Spleen (tissue), 7 donors: Measurements from ENCODE around the gene CBL.

Experiments used
- POLR2A ChIP-seq, 3 donors: fragments of 450-650 bp; IDR thresholded peaks; one replicate each; pipeline ENCODE4 v1.5.1; 2017; ENCODE audit warnings: antibody characterized with exemption in 3 of 3, mild to moderate bottlenecking in 1 of 3
- POLR2AphosphoS5 ChIP-seq, 3 donors: sonication (generic); formaldehyde crosslinking; IDR thresholded peaks; one replicate each; pipeline ENCODE4 v1.5.1; 2017; ENCODE audit warnings: antibody characterized with exemption in 3 of 3
- TF ChIP-seq, protein P1 (sequence below), 11 experiments: fragments of 200-600 bp in 7 of 11; fragments of 450-650 bp in 4 of 11; sonication (generic) in 4 of 11; IDR thresholded peaks in 8 of 11; conservative IDR thresholded peaks in 3 of 11; 1 replicate in 7 of 11; 2 replicates in 4 of 11; pipeline versions ENCODE4 v1.4.0 to v1.8.0; 2016 to 2021; ENCODE audit warnings: antibody characterized with exemption in 11 of 11, inconsistent platforms in 4 of 11, mild to moderate bottlenecking in 1 of 11
- donor health status: DM: no; HTN: no; CAD: no; lungs with moderate emphysema.
- donor health status: DM: no; HTN: no; CAD: no.
- donor health status: DM: no; HTN: no; CAD: no.

DNA sequence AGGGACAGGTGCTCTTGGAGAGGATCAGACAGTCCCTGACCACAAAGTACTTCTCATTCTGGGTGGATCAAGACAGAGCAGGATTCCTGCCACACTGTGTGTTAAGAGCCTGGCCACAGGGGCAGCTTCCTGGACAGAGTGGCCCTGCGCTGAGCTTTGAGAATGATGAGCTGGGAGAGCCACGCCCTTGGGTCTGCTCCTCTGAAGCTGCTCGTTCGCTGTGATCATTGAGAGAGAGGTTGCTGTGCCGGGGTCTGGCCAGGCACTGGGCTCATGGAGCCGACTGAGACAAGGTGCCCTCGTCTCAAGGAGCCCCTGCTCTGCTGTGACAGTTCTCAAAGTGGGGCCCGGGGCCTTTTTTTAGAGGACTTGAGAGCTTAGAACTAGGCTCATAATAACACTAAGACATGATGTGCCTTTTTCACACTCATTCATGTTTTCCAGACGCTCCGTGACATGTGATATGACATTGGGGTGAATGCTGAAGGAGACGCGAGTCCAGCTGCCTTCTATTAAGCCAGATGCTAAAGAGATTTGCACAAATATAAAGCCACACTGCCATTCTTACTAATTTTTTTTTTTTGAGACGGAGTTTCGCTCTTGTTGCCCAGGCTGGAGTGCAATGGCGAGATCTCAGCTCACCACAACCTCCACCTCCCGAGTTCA lies 141.9 kb downstream of the CBL start:
- TF ChIP-seq, protein P1, sequence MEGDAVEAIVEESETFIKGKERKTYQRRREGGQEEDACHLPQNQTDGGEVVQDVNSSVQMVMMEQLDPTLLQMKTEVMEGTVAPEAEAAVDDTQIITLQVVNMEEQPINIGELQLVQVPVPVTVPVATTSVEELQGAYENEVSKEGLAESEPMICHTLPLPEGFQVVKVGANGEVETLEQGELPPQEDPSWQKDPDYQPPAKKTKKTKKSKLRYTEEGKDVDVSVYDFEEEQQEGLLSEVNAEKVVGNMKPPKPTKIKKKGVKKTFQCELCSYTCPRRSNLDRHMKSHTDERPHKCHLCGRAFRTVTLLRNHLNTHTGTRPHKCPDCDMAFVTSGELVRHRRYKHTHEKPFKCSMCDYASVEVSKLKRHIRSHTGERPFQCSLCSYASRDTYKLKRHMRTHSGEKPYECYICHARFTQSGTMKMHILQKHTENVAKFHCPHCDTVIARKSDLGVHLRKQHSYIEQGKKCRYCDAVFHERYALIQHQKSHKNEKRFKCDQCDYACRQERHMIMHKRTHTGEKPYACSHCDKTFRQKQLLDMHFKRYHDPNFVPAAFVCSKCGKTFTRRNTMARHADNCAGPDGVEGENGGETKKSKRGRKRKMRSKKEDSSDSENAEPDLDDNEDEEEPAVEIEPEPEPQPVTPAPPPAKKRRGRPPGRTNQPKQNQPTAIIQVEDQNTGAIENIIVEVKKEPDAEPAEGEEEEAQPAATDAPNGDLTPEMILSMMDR (IDR thresholded peaks at IDR 0.05 in 8 of 11, conservative IDR thresholded peaks at IDR 0.05 in 3 of 11) = no peak
- TF ChIP-seq POLR2A (IDR thresholded peaks at IDR 0.05) = no peak
- TF ChIP-seq POLR2AphosphoS5 (IDR thresholded peaks at IDR 0.05) = no peak
